Mucosa of rectum (tissue), 2 donors: Measurements from ENCODE around the gene EFNA2.

Experiments
- H3K27ac ChIP-seq, 2 donors: one replicate each; pipeline ENCODE4 v1.7.0; 2013; ENCODE audit warnings: inconsistent platforms in 2 of 2, low read depth in 2 of 2, low read length in 2 of 2
- H3K27me3 ChIP-seq, 2 donors: one replicate each; pipeline ENCODE4 v1.7.0; 2013; ENCODE audit warnings: low read length in 2 of 2; ENCODE audit not compliant: control insufficient read depth in 2 of 2, insufficient read depth in 2 of 2
- H3K36me3 ChIP-seq, 2 donors: one replicate each; pipeline ENCODE4 v1.7.0; 2013; ENCODE audit warnings: low read length in 2 of 2; ENCODE audit not compliant: control insufficient read depth in 2 of 2, insufficient read depth in 2 of 2
- H3K4me1 ChIP-seq, 2 donors: one replicate each; pipeline ENCODE4 v1.7.0; 2013; ENCODE audit warnings: low read length in 2 of 2, mild to moderate bottlenecking in 1 of 2; ENCODE audit not compliant: control insufficient read depth in 2 of 2, insufficient read depth in 2 of 2
- H3K4me3 ChIP-seq, 2 donors: one replicate each; pipeline ENCODE4 v1.7.0; 2013; ENCODE audit warnings: low read length in 2 of 2
- H3K9ac ChIP-seq, 2 donors: one replicate each; pipeline ENCODE4 v1.7.0; 2013; ENCODE audit warnings: low read length in 2 of 2, low read depth in 1 of 2, mild to moderate bottlenecking in 1 of 2
- H3K9me3 ChIP-seq, 2 donors: one replicate each; pipeline ENCODE4 v1.7.0; 2013; ENCODE audit warnings: low read length in 2 of 2; ENCODE audit not compliant: control insufficient read depth in 2 of 2
- donor health status: healthy.
- donor health status: Normal muscosa, but diverticular disease.

Gene EFNA2

DNA sequence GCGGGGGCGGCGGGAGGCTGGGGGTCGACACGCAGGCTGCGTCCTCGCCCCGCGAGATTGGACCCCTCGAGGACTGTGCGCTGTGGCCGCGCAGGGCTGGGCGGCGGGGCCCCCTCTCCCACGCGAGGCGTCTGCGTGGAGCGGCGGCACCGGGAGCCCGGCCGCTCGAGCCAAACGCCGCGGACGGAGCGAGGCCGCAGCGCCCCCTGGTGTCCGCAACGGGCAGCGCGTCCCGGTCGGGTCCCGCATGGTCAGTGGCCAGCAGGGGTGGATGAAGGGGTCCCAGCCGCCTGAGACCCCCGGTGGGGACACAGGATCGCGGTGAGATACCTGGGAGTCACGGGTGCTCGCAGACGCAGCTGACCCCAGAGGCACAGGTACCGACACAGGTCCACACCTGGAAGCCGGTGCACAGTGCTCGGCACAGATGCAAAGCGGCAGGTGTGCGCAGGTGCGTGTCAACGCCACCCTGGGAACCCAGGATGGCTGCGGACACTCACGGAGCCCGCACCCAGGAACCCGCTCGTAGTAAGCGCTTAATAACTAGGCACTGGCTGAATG, 18.7 kb upstream of the EFNA2 start:
- peaks cover 71 to 75% of the 10 kb centered on the region in 2 donors for H3K4me1 ChIP-seq
- H3K27me3 ChIP-seq = no peaks in the 10 kb centered on the region
- H3K9ac ChIP-seq = peak overlapping the region; percentile 24 to 74
- H3K4me3 ChIP-seq = peak overlapping the region; percentile 60 to 61
- peak overlapping the region; percentile 89 to 93 for H3K27ac ChIP-seq
- H3K9me3 ChIP-seq = no peaks in the 10 kb centered on the region
- peaks cover 12 to 17% of the 10 kb centered on the region in 2 donors for H3K36me3 ChIP-seq

- Histone ChIP-seq H3K9ac (peak overlapping the region in 1 of 2 donors; percentile 74), H3K9me3 (no peaks in the 10 kb centered on the region), H3K27ac (peak overlapping the region in 1 of 2 donors; percentile 93), H3K4me1 (peaks cover 71 to 73% of the 10 kb centered on the region in 2 donors), H3K4me3 (peak overlapping the region; percentile 60 to 61), H3K27me3 (no peaks in the 10 kb centered on the region), H3K36me3 (peaks cover 19 to 23% of the 10 kb centered on the region in 2 donors)
Measured at GRCh38 chr19:1267477-1268225, 18.0 kb upstream of the EFNA2 start.

DNA sequence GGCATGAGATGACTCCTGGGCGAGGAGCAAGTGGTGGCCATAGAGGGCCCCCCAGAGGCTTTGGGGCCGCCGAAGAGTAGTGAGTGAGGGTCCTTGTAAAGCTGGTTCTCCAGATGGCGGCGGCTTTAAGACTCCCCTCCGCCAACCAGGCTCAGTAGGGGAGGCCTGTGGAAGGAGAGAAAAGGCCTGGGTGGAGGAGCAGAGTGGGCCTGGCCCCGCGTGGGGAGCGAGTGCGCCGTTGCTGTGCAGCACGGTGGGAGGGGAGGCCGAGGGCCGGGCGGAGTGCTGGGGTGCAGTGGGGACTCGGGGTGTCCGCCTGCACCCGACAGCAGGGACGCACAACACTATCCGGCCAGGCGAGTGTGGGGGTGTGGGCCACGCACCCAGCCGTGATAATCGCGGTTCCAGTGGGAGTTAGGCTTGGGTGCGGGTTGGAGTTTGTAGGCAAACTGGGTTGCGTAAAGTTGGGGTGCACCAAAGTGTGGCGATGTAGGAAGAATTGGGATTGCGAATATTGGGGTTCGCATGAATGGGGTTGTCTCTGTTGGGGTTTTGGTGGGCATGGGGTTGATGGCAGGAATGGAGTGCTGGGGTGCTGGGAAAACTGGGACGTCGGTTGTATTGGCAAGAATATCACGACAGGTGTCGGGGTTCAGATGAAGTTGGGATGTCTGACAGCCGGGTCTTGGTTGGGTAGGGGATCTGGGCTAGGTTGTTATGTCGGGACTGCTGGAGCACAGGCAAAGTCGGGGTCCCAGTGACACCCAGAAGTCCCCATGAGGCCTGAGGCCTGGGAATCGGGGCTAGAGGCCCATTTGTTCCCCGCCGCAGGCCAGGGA, 17.2 kb upstream of the EFNA2 start:
- H3K4me3 ChIP-seq = peak overlapping the region; percentile 33 to 48

GRCh38 chr19:1269065-1269477, 16.6 kb upstream of the EFNA2 start, which contains the start of gene CIRBP:
CIRBP (plus strand) TSS chr19:1269332; CDS start chr19:1270934, 1,602 bp downstream.
- Histone ChIP-seq H3K4me1 (peaks cover 72 to 76% of the 10 kb centered on the region in 2 donors), H3K9ac (peak within 1 kb of the TSS; percentile 90 to 96), H3K36me3 (peaks cover 33 to 38% of the 10 kb centered on the region in 2 donors), H3K27ac (peak within 1 kb of the TSS; percentile 95 to 96), H3K4me3 (peak within 1 kb of the TSS; percentile 84 to 98), H3K9me3 (no peaks in the 10 kb centered on the region), H3K27me3 (no peaks in the 10 kb centered on the region)

More for the DNA sequence above, 17.2 kb upstream of the EFNA2 start:
- Histone ChIP-seq H3K9me3 (no peaks in the 10 kb centered on the region), H3K27ac (peak overlapping the region; percentile 78 to 96), H3K9ac (peak overlapping the region; percentile 56 to 74), H3K4me1 (peaks cover 71 to 74% of the 10 kb centered on the region in 2 donors), H3K36me3 (peaks cover 27 to 31% of the 10 kb centered on the region in 2 donors), H3K27me3 (no peaks in the 10 kb centered on the region)

DNA sequence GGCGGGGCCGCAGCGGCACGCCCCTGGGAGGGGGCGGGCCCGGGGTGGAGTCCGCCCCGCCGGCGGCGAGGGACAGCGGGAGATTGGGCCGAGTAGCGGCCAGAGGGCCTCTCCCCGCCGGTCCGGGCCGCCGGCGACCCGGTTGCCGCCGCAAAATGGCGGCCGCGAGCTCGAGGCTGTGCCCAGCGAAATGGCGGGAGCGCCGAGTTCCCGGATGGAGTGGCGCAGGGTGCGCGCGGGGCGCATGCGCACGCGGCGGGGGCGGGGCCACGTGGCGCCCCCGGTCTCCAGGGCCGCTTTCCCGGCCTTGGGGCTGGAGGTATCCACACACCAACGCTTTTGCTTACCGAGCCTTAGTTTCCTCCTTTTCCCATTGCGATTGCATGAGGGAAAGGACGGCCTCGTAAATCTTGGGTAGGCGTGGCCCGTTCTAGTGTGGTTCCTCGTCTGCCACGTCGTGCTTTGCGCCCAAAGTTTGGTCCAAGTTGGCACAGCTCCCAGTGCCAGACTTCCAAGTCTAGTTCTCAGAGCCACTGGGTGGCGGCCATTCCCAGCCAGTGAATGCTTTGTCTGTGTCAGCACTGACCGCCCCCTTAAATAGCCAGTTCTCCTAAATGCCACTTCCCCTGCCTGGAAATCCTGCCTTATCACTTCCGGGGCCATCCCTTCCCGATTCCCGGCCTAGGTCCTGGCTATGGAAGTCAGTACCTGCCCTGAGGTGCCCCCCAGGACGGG, 16.0 kb upstream of the EFNA2 start:
- H3K27ac ChIP-seq = peak overlapping the region; percentile 95 to 96
- peaks cover 38 to 43% of the 10 kb centered on the region in 2 donors for H3K36me3 ChIP-seq
- no peaks in the 10 kb centered on the region for H3K27me3 ChIP-seq
- peak overlapping the region; percentile 90 to 96 for H3K9ac ChIP-seq
- H3K4me1 ChIP-seq = peaks cover 77 to 78% of the 10 kb centered on the region in 2 donors
- H3K9me3 ChIP-seq = no peaks in the 10 kb centered on the region
- peak overlapping the region; percentile 84 to 98 for H3K4me3 ChIP-seq

DNA sequence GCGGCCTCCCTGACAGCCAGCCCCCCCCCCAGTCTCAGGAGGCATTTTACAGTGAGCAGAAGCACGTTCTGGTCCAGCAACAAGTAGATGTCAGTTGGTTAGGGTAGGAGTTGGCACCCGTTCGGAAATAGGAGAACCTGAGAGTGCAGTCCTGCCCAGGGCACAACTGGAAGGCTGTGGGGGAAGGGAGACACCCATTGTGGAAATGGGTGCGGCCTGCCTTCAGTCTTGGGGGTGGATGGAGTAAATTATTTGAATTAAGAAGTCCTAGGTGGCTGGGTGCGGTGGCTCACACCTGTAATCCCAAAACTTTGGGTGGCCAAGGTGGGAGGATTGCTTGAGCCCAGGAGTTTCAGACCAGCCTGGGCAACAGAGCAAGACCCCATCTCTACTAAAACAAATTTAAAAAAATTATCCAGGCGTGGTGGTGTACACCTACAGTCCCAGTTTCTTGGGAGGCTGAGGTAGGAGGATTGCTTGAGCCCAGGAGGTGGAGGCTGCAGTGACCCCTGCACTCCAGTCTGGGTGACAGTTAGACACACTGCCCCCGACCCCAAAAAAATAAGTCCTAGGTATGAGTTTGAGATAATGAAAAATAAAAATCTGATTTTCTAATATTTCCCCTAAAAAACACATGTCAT, 15.3 kb upstream of the EFNA2 start:
- Histone ChIP-seq H3K27me3 (no peaks in the 10 kb centered on the region), H3K9me3 (no peaks in the 10 kb centered on the region), H3K4me3 (peak overlapping the region; percentile 84 to 98), H3K27ac (peak overlapping the region; percentile 95 to 96), H3K4me1 (peaks cover 76 to 77% of the 10 kb centered on the region in 2 donors), H3K9ac (peak overlapping the region; percentile 90 to 96), H3K36me3 (peaks cover 41 to 46% of the 10 kb centered on the region in 2 donors)

- peaks cover 72 to 74% of the 10 kb centered on the region in 2 donors for H3K4me1 ChIP-seq
- H3K9ac ChIP-seq = peak overlapping the region; percentile 63 to 96
- H3K9me3 ChIP-seq = no peaks in the 10 kb centered on the region
- peak overlapping the region in 1 of 2 donors; percentile 24 for H3K27ac ChIP-seq
- H3K36me3 ChIP-seq = peaks cover 41 to 46% of the 10 kb centered on the region in 2 donors
- H3K4me3 ChIP-seq = peak overlapping the region; percentile 49 to 98
- H3K27me3 ChIP-seq = no peaks in the 10 kb centered on the region
Measured at GRCh38 chr19:1270854-1271527, 14.7 kb upstream of the EFNA2 start.

GRCh38 chr19:1271528-1272422, 13.9 kb upstream of the EFNA2 start:
- peak overlapping the region; percentile 49 to 98 for H3K4me3 ChIP-seq
- H3K9ac ChIP-seq = peak overlapping the region in 1 of 2 donors; percentile 96
- peaks cover 41 to 46% of the 10 kb centered on the region in 2 donors for H3K36me3 ChIP-seq
- peak overlapping the region in 1 of 2 donors; percentile 24 for H3K27ac ChIP-seq
- H3K27me3 ChIP-seq = no peaks in the 10 kb centered on the region
- no peaks in the 10 kb centered on the region for H3K9me3 ChIP-seq
- H3K4me1 ChIP-seq = peaks cover 76 to 78% of the 10 kb centered on the region in 2 donors
